ENCODE measurements around the gene PDE4D.

DNA sequence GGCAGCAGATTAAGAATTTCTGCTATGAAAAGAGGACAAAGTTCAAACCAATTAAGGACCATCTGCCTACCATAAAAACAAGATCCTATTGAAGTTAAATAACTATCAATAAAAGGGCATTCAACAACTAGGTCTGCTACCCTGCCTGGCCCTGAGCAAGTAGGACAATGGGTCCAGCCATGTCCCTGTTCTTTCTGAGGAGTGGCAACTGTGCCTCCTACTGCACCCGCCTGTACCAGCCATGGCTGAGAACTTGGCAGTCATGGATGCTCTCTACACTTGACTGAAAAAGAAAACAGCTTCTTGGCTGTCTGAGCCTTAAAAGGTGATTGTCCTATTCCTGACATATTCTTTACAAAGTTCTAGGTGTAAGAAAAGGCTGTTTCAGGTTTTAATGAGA is 652.4 kb downstream of the PDE4D start:
- TF ChIP-seq YY1 (IDR thresholded peaks at IDR 0.05; ENCODE audit: insufficient read depth, insufficient read length) = no peak
- no peak for TF ChIP-seq SUZ12 (IDR thresholded peaks at IDR 0.05; ENCODE audit: extremely low read depth, insufficient read depth, insufficient read length)
- TF ChIP-seq ZNF274 (IDR thresholded peaks at IDR 0.05; ENCODE audit: low read depth, low read length) = no peak

Measured in NT2/D1 (cell line).